ENCODE measurements around the gene DCUN1D2. TPM values are rescaled to one million over a fixed set of nuclear protein-coding genes. Genes with fewer than 3 reads are reported as not detected.

DCUN1D2 gene
- 196 TPM for total RNA-seq
- long read RNA-seq, transcript DCUN1D2-208 (7 exons, 2,045 nt) = major isoform, 36 of 220 reads
- long read RNA-seq, transcript DCUN1D2-209 (2 exons, 544 nt) = minor isoform, 14 of 220 reads
- long read RNA-seq, partial matches to known transcripts = 48 of 220 reads
- long read RNA-seq, other reads (novel, unspliced or antisense) = 122 of 220 reads

GRCh38 chr13:113490496-113491417 is at the start of gene DCUN1D2:
DCUN1D2 (minus strand) TSS chr13:113490711; CDS start chr13:113490669, 42 bp downstream.
- intact Hi-C loops (cut with DNase I) = no loop called here
- ATAC-seq (ENCODE audit: poor library complexity) (peak; percentile 92), DNase-seq (peak; percentile 97)

GRCh38 chr13:113539822-113540221 is 49.3 kb upstream of the DCUN1D2 start:
- ATAC-seq (ENCODE audit: poor library complexity) (peak; percentile 65), DNase-seq (no peak)
- intact Hi-C loops (cut with DNase I) = no loop called here

- ATAC-seq (ENCODE audit: poor library complexity) (no peak), DNase-seq (no peak)
- intact Hi-C loops (cut with DNase I) = no loop called here
These were observed 48.7 kb upstream of the DCUN1D2 start for GRCh38 chr13:113539176-113539575.

GRCh38 chr13:113538689-113539058 is 48.2 kb upstream of the DCUN1D2 start:
- intact Hi-C loops (cut with DNase I) = no loop called here
- ATAC-seq (ENCODE audit: poor library complexity) (no peak), DNase-seq (no peak)

GRCh38 chr13:113537909-113538688 is 47.6 kb upstream of the DCUN1D2 start:
- DNase-seq = no peak
- no peak for ATAC-seq (ENCODE audit: poor library complexity)
- intact Hi-C loops (cut with DNase I) = no loop called here

- intact Hi-C loops (cut with DNase I) = no loop called here
- DNase-seq (no peak), ATAC-seq (ENCODE audit: poor library complexity) (no peak)
These were observed 46.7 kb upstream of the DCUN1D2 start for GRCh38 chr13:113537205-113537604.

- intact Hi-C loops (cut with DNase I) = no loop called here
These were observed 46.1 kb upstream of the DCUN1D2 start for GRCh38 chr13:113536461-113537110.

GRCh38 chr13:113535381-113535781 is 44.9 kb upstream of the DCUN1D2 start:
- ATAC-seq (ENCODE audit: poor library complexity) (no peak), DNase-seq (no peak)
- intact Hi-C loops (cut with DNase I) = no loop called here

More at GRCh38 chr13:113536461-113537110, 46.1 kb upstream of the DCUN1D2 start:
- ATAC-seq (ENCODE audit: poor library complexity) (no peak), DNase-seq (no peak)

GRCh38 chr13:113534236-113534860 is 43.8 kb upstream of the DCUN1D2 start:
- intact Hi-C loops (cut with DNase I) = no loop called here
- no peak for DNase-seq
- no peak for ATAC-seq (ENCODE audit: poor library complexity)

GRCh38 chr13:113533161-113533840 is 42.8 kb upstream of the DCUN1D2 start:
- ATAC-seq (ENCODE audit: poor library complexity) (peak; percentile 69), DNase-seq (no peak)
- intact Hi-C loops (cut with DNase I) = no loop called here

- peak; percentile 79 for ATAC-seq (ENCODE audit: poor library complexity)
- peak; percentile 61 for DNase-seq
- intact Hi-C loops (cut with DNase I) = no loop called here
These were observed 41.8 kb upstream of the DCUN1D2 start for GRCh38 chr13:113532156-113532806.

- DNase-seq (no peak), ATAC-seq (ENCODE audit: poor library complexity) (no peak)
- intact Hi-C loops (cut with DNase I) = no loop called here
These were observed 40.7 kb upstream of the DCUN1D2 start for GRCh38 chr13:113531041-113531873.

GRCh38 chr13:113528813-113529180 is 38.3 kb upstream of the DCUN1D2 start:
- intact Hi-C loops (cut with DNase I) = no loop called here
- ATAC-seq (ENCODE audit: poor library complexity) = no peak
- DNase-seq = no peak

- DNase-seq (no peak), ATAC-seq (ENCODE audit: poor library complexity) (no peak)
- intact Hi-C loops (cut with DNase I) = no loop called here
These were observed 37.7 kb upstream of the DCUN1D2 start for GRCh38 chr13:113528101-113528812.

GRCh38 chr13:113527272-113527958 is 36.9 kb upstream of the DCUN1D2 start:
- no peak for DNase-seq
- intact Hi-C loops (cut with DNase I) = no loop called here
- no peak for ATAC-seq (ENCODE audit: poor library complexity)

All from Right ventricle myocardium superior (tissue), 1 donor.